Thyroid gland (tissue), 4 donors: ENCODE results near the gene ACTL6B. TPM values are rescaled to one million over a fixed set of nuclear protein-coding genes. Genes with fewer than 3 reads are reported as not detected.
"Not testable (repeated sequence)": the region's sequence is repeated elsewhere in the genome, so short reads cannot be mapped to it uniquely, and the experiment has no call there.

Experiments used
- DNase-seq, 2 donors: peaks; one replicate each; pipeline ENCODE4 v3.0.0-alpha.2; 2019
- H3K27ac ChIP-seq, 3 donors: fragments of 200-600 bp; sonication (generic); 1 replicate in 2 of 3; 2 replicates in 1 of 3; pipeline ENCODE4 v1.5.1; 2016 to 2019; ENCODE audit warnings: mild to moderate bottlenecking in 1 of 3, moderate library complexity in 1 of 3
- H3K27me3 ChIP-seq: fragments of 200-600 bp; sonication (generic); one replicate; pipeline ENCODE4 v1.5.1; 2019
- H3K36me3 ChIP-seq, 2 donors: fragments of 200-600 bp; sonication (generic); one replicate each; pipeline ENCODE4 v1.5.1; 2016 to 2019
- H3K4me1 ChIP-seq, 2 donors: fragments of 200-600 bp; sonication (generic); one replicate each; pipeline ENCODE4 v1.5.1; 2017 to 2019
- H3K4me3 ChIP-seq, 3 donors: fragments of 200-600 bp; sonication (generic); replicated peaks in 1 of 3; 1 replicate in 2 of 3; 2 replicates in 1 of 3; pipeline ENCODE4 v1.5.1; 2016; ENCODE audit warnings: mild to moderate bottlenecking in 1 of 3
- H3K9me3 ChIP-seq: fragments of 200-600 bp; sonication (generic); one replicate; pipeline ENCODE4 v1.5.1; 2017
- CTCF ChIP-seq, 6 experiments: fragments of 200-600 bp in 3 of 6; fragments of 450-650 bp in 3 of 6; sonication (generic) in 3 of 6; IDR thresholded peaks; one replicate each; pipeline ENCODE4 v1.5.1; 2016 to 2019; ENCODE audit warnings: antibody characterized with exemption in 6 of 6, mild to moderate bottlenecking in 2 of 6, inconsistent platforms in 1 of 6, moderate library complexity in 1 of 6
- POLR2A ChIP-seq, 2 donors: fragments of 450-650 bp; IDR thresholded peaks; one replicate each; pipeline ENCODE4 v1.6.1; 2017; ENCODE audit warnings: antibody characterized with exemption in 2 of 2, mild to moderate bottlenecking in 2 of 2, moderate library complexity in 1 of 2
- WGBS, 2 donors: methylation state at CpG; one replicate each; pipeline ENCODE4 v1.1.5; 2017; 5-methylcytosine and 5-hydroxymethylcytosine counted together
- intact Hi-C: fragments of 100-400 bp; cut with DNase I; formaldehyde crosslinking; loops from one replicate; pipeline ENCODE4 v1.15.1; 2023
- total RNA-seq, 4 donors: library from RNA; depleted of rRNA; stranded (reverse); fragments of >200 nt; gene quantifications; one replicate each; pipeline ENCODE4 v1.2.3, GENCODE V29; 2016

The ACTL6B gene
- total RNA-seq, 4 donors from 2014 or later, result 0.93 TPM; not detected in 3

- WGBS, 2 donors, result 93 to 95% methylated on average over 5 of the region's 5 CpGs
- no peaks in the 10 kb centered on the region for H3K4me1 ChIP-seq
- no peak for TF ChIP-seq POLR2A (IDR thresholded peaks at IDR 0.05)
- TF ChIP-seq CTCF (IDR thresholded peaks at IDR 0.05), result no peak
- no peak for DNase-seq
- H3K9me3 ChIP-seq, result no peaks in the 10 kb centered on the region
- no peaks in the 10 kb centered on the region for H3K27me3 ChIP-seq
- no peak overlapping the region for H3K4me3 ChIP-seq
- intact Hi-C loops, result no loop called here
- no peak overlapping the region for H3K27ac ChIP-seq
- H3K36me3 ChIP-seq, result no peaks in the 10 kb centered on the region
Measured at GRCh38 chr7:100665168-100665726, 9.0 kb upstream of the ACTL6B start.

- H3K36me3 ChIP-seq, H3K27me3 ChIP-seq, H3K27ac ChIP-seq, H3K9me3 ChIP-seq, H3K4me3 ChIP-seq, intact Hi-C loops, H3K4me1 ChIP-seq: not testable (repeated sequence)
- peak; percentile 48 to 50 for DNase-seq
- 70% methylated on average over 12 of the region's 12 CpGs for WGBS, 2 donors
Measured at GRCh38 chr7:100662194-100662776, 6.0 kb upstream of the ACTL6B start.

- no peaks in the 10 kb centered on the region for H3K36me3 ChIP-seq
- peaks cover 17% of the 10 kb centered on the region for H3K27me3 ChIP-seq
- intact Hi-C loops, result no loop called here
Measured at GRCh38 chr7:100654908-100655831, 1.1 kb downstream of the ACTL6B start.

GRCh38 chr7:100649826-100650565 lies 6.3 kb downstream of the ACTL6B start:
- H3K9me3 ChIP-seq, result no peaks in the 10 kb centered on the region
- WGBS, 2 donors, result 71 to 83% methylated on average over 11 to 14 of the region's 15 CpGs
- intact Hi-C loops, result no loop called here

More at GRCh38 chr7:100654908-100655831, 1.1 kb downstream of the ACTL6B start:
- no peak for DNase-seq
- Histone ChIP-seq H3K4me3 (no peak overlapping the region), H3K4me1 (peaks cover 0 to 4% of the 10 kb centered on the region in 2 donors), H3K27ac (no peak overlapping the region), H3K9me3 (no peaks in the 10 kb centered on the region)
- WGBS, 2 donors, result 57% methylated on average over 17 to 20 of the region's 25 CpGs
- no peak for TF ChIP-seq CTCF (IDR thresholded peaks at IDR 0.05)
- TF ChIP-seq POLR2A (IDR thresholded peaks at IDR 0.05), result no peak

More at GRCh38 chr7:100649826-100650565, 6.3 kb downstream of the ACTL6B start:
- DNase-seq, result no peak
- H3K36me3 ChIP-seq, result no peaks in the 10 kb centered on the region
- H3K4me1 ChIP-seq, result no peaks in the 10 kb centered on the region
- H3K27me3 ChIP-seq, result peaks cover 5% of the 10 kb centered on the region
- TF ChIP-seq CTCF (IDR thresholded peaks at IDR 0.05) (no peak), POLR2A (IDR thresholded peaks at IDR 0.05) (no peak)
- no peak overlapping the region for H3K27ac ChIP-seq
- H3K4me3 ChIP-seq, result no peak overlapping the region
